WTC11 (cell line): ENCODE measurements around the gene ARFGAP2. TPM values are rescaled to one million over a fixed set of nuclear protein-coding genes. Genes with fewer than 3 reads are reported as not detected.
"Not testable (repeated sequence)": the region's sequence is repeated elsewhere in the genome, so short reads cannot be mapped to it uniquely, and the experiment has no call there.

Source experiments
- ATAC-seq: fragments of 200-7000 bp; cut with Tn5 transposase; 2 replicates; pipeline ENCODE4 v1.10.0; 2021; ENCODE audit warnings: mild to moderate bottlenecking, moderate library complexity
- CTCF ChIA-PET: fragments of 300-600 bp; sonication (Branson Sonifier 250); formaldehyde crosslinking; loops from one replicate; lab custom pipeline; 2021; ENCODE audit warnings: antibody characterized with exemption; lab: Charles Lee
- POLR2A ChIA-PET: fragments of 350-600 bp; sonication (Branson Sonifier 250); formaldehyde crosslinking; loops from one replicate; lab custom pipeline; 2021; ENCODE audit warnings: antibody characterized with exemption; lab: Charles Lee
- DNase-seq: peaks from one replicate; pipeline ENCODE4 v3.0.0; 2021; ENCODE audit warnings: low spot score
- H3K27ac Mint-ChIP-seq: 2 replicates; pipeline ENCODE4 v1.8.0; 2021; ENCODE audit warnings: mixed read lengths
- H3K27me3 Mint-ChIP-seq: 2 replicates; pipeline ENCODE4 v1.8.0; 2021; ENCODE audit warnings: low read depth, mild to moderate bottlenecking, moderate library complexity, mixed read lengths
- H3K36me3 Mint-ChIP-seq: 2 replicates; pipeline ENCODE4 v1.8.0; 2021; ENCODE audit warnings: mixed read lengths
- H3K4me1 Mint-ChIP-seq: 2 replicates; pipeline ENCODE4 v1.8.0; 2022; ENCODE audit warnings: mixed read lengths
- H3K4me3 Mint-ChIP-seq: 2 replicates; pipeline ENCODE4 v1.8.0; 2021; ENCODE audit warnings: mild to moderate bottlenecking, moderate library complexity, mixed read lengths
- H3K9me3 Mint-ChIP-seq: 2 replicates; pipeline ENCODE4 v1.8.0; 2021; ENCODE audit warnings: mixed read lengths
- HMGA2 ChIP-seq: fragments of 250-450 bp; sonication (Bioruptor Pico); IDR thresholded peaks from 2 replicates; pipeline ENCODE4 v1.4.0; 2021; ENCODE audit warnings: mild to moderate bottlenecking, moderate library complexity
- KAT7 ChIP-seq: sonication (generic); formaldehyde crosslinking; IDR thresholded peaks from 2 replicates; pipeline ENCODE4 v1.8.1; 2023; ENCODE audit warnings: missing genetic modification reagents, mild to moderate bottlenecking, borderline replicate concordance
- RELA ChIP-seq: sonication (generic); formaldehyde crosslinking; IDR thresholded peaks from 2 replicates; pipeline ENCODE4 v1.8.1; 2022; ENCODE audit warnings: missing genetic modification reagents, mild to moderate bottlenecking, borderline replicate concordance
- TEAD1 ChIP-seq: sonication (generic); formaldehyde crosslinking; IDR thresholded peaks from 2 replicates; pipeline ENCODE4 v1.8.0; 2022; ENCODE audit warnings: mild to moderate bottlenecking, missing genetic modification reagents
- ZNF121 ChIP-seq: sonication (generic); formaldehyde crosslinking; IDR thresholded peaks from 2 replicates; pipeline ENCODE4 v1.8.0; 2023; ENCODE audit warnings: missing genetic modification reagents
- ZNF416 ChIP-seq: fragments of 250-450 bp; sonication (Bioruptor Pico); IDR thresholded peaks from 2 replicates; pipeline ENCODE4 v1.9.0; 2021; ENCODE audit warnings: mild to moderate bottlenecking, inconsistent platforms
- total RNA-seq: library from RNA; stranded (reverse); gene quantifications from 3 replicates; pipeline ENCODE4 v1.2.3, GENCODE V29; 2021
- TF ChIP-seq, protein P1 (sequence below): fragments of 250-450 bp; sonication (Bioruptor Pico); IDR thresholded peaks from 2 replicates; pipeline ENCODE4 v1.9.0; 2021; ENCODE audit warnings: mild to moderate bottlenecking
- TF ChIP-seq, protein P2 (sequence below): sonication (generic); formaldehyde crosslinking; IDR thresholded peaks from 2 replicates; pipeline ENCODE4 v1.8.1; 2023; ENCODE audit warnings: mild to moderate bottlenecking, missing genetic modification reagents
- TF ChIP-seq, protein P3 (sequence below): sonication (generic); formaldehyde crosslinking; IDR thresholded peaks from 2 replicates; pipeline ENCODE4 v1.8.0; 2023; ENCODE audit warnings: missing genetic modification reagents
- TF ChIP-seq, protein P4 (sequence below): sonication (generic); formaldehyde crosslinking; IDR thresholded peaks from 2 replicates; pipeline ENCODE4 v1.8.1; 2023; ENCODE audit warnings: mild to moderate bottlenecking, missing genetic modification reagents, moderate library complexity
- TF ChIP-seq, protein P5 (sequence below): sonication (generic); formaldehyde crosslinking; conservative IDR thresholded peaks from 2 replicates; pipeline ENCODE4 v1.8.1; 2022; ENCODE audit warnings: mild to moderate bottlenecking, missing genetic modification reagents

The ARFGAP2 gene
- total RNA-seq, 1 experiment from 2014 or later, result 73.0 TPM

DNA sequence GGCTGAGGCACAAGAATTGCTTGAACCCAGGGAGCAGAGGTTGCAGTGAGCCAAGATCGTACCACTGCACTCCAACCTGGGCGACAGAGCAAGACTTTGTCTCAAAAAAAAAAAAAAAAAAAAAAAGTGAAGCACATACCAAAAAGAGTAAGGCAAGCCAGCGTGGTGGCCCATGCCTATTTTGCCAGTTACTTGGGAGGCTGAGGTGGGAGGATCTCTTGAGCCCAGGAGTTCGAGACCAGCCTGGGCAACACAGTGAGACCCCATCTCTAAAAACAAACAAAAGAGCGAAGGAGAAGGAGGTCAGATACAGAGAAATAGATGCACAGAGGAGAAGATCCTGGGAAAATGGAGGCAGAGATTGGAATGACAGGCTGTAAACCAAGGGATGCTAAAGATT, 29.9 kb upstream of the ARFGAP2 start:
- TF ChIP-seq ZNF121 (CRISPR knock-in tag), result peak; percentile 61; the same call in 1 of the 2 replicates
- H3K36me3 Mint-ChIP-seq, H3K27me3 Mint-ChIP-seq, H3K4me1 Mint-ChIP-seq, H3K9me3 Mint-ChIP-seq, DNase-seq, ATAC-seq, H3K4me3 Mint-ChIP-seq, H3K27ac Mint-ChIP-seq: not testable (repeated sequence)
- ChIA-PET POLR2A (interaction anchor here (0.6 to 3.4 kb wide), 2 partner anchors 8 to 389 kb away, joined by 7 to 18 read pairs; partner anchors contain the start of gene DDB2), CTCF (interaction anchor here (1.1 kb wide), 1 partner anchor 28 kb away, joined by 3 read pairs; no protein-coding TSS in a partner anchor)

DNA sequence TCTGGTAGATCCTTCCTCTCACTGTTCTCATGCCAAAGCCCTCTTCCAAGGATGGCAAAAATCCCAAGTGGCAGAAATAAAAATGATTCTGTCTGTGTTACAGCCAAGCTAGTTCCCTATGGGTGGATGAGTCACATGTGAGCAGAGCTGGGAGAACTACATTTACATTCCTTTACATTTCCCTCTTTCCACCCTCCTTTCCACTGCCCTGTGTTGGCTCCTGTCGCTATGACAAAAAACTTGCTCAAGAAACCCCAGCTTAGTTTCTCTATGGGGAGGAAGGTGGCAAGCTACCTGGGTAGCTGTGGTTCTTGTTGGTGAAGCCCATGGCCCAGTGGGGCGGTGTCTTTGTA, 27.9 kb upstream of the ARFGAP2 start:
- DNase-seq, result no peak

DNA sequence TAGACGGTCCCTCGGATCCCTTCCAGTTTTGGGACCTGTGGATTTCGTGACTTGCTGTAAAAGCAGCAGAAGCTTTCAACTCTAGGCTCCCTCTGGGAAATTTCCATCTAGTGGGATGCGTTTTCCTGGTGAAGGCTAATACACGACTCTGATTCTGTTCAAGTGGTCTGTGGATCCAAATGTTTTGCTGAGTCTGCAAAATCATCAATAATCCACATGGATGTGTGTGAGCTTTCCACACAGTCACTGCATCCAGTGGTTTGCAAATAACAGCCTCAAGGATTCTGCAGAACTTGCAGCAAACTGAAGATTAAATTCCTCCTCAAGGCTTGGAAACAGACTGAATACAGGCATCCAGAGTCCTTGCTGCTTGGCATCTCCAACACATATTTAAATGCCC, 25.9 kb upstream of the ARFGAP2 start:
- no peak for ATAC-seq
- H3K27me3 Mint-ChIP-seq, result no peaks in the 10 kb centered on the region
- no peaks in the 10 kb centered on the region for H3K9me3 Mint-ChIP-seq
- peaks cover 14% of the 10 kb centered on the region for H3K4me1 Mint-ChIP-seq
- ChIA-PET POLR2A (interaction anchor here (0.7 kb wide), 1 partner anchor 55 kb away, joined by 3 read pairs; the partner anchor contains the start of gene NR1H3), CTCF (no interaction called here)
- no peak overlapping the region for H3K4me3 Mint-ChIP-seq
- TF ChIP-seq TEAD1 (CRISPR knock-in tag) (no peak), KAT7 (CRISPR knock-in tag) (no peak), RELA (CRISPR knock-in tag) (no peak), HMGA2 (CRISPR knock-in tag) (no peak)
- TF ChIP-seq, protein P1, sequence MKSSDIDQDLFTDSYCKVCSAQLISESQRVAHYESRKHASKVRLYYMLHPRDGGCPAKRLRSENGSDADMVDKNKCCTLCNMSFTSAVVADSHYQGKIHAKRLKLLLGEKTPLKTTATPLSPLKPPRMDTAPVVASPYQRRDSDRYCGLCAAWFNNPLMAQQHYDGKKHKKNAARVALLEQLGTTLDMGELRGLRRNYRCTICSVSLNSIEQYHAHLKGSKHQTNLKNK (CRISPR knock-in tag), result no peak
- TF ChIP-seq, protein P2, sequence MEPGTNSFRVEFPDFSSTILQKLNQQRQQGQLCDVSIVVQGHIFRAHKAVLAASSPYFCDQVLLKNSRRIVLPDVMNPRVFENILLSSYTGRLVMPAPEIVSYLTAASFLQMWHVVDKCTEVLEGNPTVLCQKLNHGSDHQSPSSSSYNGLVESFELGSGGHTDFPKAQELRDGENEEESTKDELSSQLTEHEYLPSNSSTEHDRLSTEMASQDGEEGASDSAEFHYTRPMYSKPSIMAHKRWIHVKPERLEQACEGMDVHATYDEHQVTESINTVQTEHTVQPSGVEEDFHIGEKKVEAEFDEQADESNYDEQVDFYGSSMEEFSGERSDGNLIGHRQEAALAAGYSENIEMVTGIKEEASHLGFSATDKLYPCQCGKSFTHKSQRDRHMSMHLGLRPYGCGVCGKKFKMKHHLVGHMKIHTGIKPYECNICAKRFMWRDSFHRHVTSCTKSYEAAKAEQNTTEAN, result no peak
- H3K27ac Mint-ChIP-seq, result no peak overlapping the region
- DNase-seq, result no peak
- H3K36me3 Mint-ChIP-seq, result no peaks in the 10 kb centered on the region

More for the DNA sequence above, 27.9 kb upstream of the ARFGAP2 start:
- TF ChIP-seq, protein P3, sequence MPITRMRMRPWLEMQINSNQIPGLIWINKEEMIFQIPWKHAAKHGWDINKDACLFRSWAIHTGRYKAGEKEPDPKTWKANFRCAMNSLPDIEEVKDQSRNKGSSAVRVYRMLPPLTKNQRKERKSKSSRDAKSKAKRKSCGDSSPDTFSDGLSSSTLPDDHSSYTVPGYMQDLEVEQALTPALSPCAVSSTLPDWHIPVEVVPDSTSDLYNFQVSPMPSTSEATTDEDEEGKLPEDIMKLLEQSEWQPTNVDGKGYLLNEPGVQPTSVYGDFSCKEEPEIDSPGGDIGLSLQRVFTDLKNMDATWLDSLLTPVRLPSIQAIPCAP, result no peak
- TF ChIP-seq, protein P4, sequence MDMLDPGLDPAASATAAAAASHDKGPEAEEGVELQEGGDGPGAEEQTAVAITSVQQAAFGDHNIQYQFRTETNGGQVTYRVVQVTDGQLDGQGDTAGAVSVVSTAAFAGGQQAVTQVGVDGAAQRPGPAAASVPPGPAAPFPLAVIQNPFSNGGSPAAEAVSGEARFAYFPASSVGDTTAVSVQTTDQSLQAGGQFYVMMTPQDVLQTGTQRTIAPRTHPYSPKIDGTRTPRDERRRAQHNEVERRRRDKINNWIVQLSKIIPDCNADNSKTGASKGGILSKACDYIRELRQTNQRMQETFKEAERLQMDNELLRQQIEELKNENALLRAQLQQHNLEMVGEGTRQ (CRISPR knock-in tag), result 0 out of 2 replicates have a peak, but pooled peaks have one; percentile 23
- Mint-ChIP-seq H3K27ac (peak overlapping the region; percentile 64), H3K36me3 (no peaks in the 10 kb centered on the region), H3K4me3 (no peak overlapping the region), H3K4me1 (peaks cover 14% of the 10 kb centered on the region), H3K27me3 (no peaks in the 10 kb centered on the region), H3K9me3 (no peaks in the 10 kb centered on the region)
- CTCF ChIA-PET, result interaction anchor here (0.7 to 1.5 kb wide), 8 partner anchors 10 to 53 kb away, joined by 3 to 6 read pairs (median 4); partner anchors contain the start of genes ACP2, DDB2 and NR1H3
- POLR2A ChIA-PET, result interaction anchor here (1.0 to 3.4 kb wide), 5 partner anchors 10 to 378 kb away, joined by 3 to 18 read pairs (median 3); partner anchors contain the start of gene DDB2
- peak; percentile 95 for ATAC-seq

DNA sequence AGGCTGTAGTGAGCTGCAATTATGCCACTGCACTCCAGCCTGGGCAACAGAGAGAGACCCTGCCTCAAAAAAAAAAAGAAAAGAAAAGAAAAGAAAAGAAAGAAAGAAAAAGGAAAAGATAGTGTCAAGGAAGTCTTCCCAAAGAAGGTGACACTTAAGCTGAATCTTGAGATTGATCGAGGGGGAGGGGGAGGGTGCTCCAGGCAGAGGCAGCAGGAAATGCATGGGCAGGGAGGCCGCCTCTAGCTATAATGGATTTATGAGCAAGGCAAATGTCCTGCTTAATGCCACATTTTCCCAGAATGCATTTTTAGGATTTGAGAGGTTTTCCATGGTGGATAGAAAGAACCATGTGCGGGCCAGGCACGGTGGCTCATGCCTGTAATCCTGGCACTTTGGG, 24.3 kb upstream of the ARFGAP2 start:
- H3K4me3 Mint-ChIP-seq, result no peak overlapping the region
- H3K9me3 Mint-ChIP-seq, result no peaks in the 10 kb centered on the region
- H3K36me3 Mint-ChIP-seq, result no peaks in the 10 kb centered on the region
- ChIA-PET CTCF (interaction anchor here (0.8 to 2.0 kb wide), 6 partner anchors 13 to 154 kb away, joined by 3 to 6 read pairs (median 4); partner anchors contain the start of genes DDB2 and NR1H3), POLR2A (interaction anchor here (0.6 to 1.9 kb wide), 3 partner anchors 11 to 15 kb away, joined by 5 to 13 read pairs (median 8); partner anchors contain the start of genes DDB2 and PACSIN3)
- TF ChIP-seq, protein P5, sequence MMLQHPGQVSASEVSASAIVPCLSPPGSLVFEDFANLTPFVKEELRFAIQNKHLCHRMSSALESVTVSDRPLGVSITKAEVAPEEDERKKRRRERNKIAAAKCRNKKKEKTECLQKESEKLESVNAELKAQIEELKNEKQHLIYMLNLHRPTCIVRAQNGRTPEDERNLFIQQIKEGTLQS, result no peak
- no peak for TF ChIP-seq ZNF416 (CRISPR knock-in tag)
- DNase-seq, result no peak
- no peak for ATAC-seq
- H3K27me3 Mint-ChIP-seq, result no peaks in the 10 kb centered on the region
- peaks cover 14% of the 10 kb centered on the region for H3K4me1 Mint-ChIP-seq
- no peak overlapping the region for H3K27ac Mint-ChIP-seq

DNA sequence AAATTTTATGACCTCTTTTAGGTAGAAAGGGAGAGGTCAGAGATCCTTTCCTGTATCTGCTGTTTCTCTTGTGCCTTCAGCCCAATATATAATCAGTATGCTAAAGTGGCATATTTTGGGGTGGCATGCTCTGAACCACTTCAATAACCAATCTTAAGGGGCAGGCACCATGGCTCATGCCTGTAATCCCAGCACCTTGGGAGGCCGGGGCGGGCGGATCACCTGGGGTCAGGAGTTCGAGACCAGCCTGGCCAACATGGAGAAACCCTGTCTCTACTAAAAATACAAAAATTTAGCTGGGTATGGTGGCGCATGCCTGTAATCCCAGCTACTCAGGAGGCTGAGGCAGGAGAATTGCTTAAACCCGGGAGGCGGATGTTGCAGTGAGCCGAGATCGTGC, 21.5 kb upstream of the ARFGAP2 start:
- H3K4me1 Mint-ChIP-seq, result peaks cover 13% of the 10 kb centered on the region; the same call in 1 of the 2 replicates
- H3K36me3 Mint-ChIP-seq, H3K27ac Mint-ChIP-seq, H3K4me3 Mint-ChIP-seq, CTCF ChIA-PET, POLR2A ChIA-PET, H3K9me3 Mint-ChIP-seq, ATAC-seq, H3K27me3 Mint-ChIP-seq, DNase-seq: not testable (repeated sequence)
